Activated naive CD8-positive, alpha-beta T cell treated with anti-CD3 and anti-CD28 coated beads, Interleukin-2, amount 10 ng/mL, durations not matched to agents 7 days and 5 days (primary cell): Measurements from ENCODE around the gene SPINK8. TPM values are rescaled to one million over a fixed set of nuclear protein-coding genes. Genes with fewer than 3 reads are reported as not detected.

Experiments
- ATAC-seq: fragments of 150-1000 bp; cut with Tn5 transposase; one replicate; pipeline ENCODE4 v1.10.0; 2021; ENCODE audit warnings: low read depth, moderate library complexity
- POLR2A ChIA-PET: fragments of 350-600 bp; sonication (Branson Sonifier 250); formaldehyde crosslinking; loops from one replicate; lab custom pipeline; 2021; ENCODE audit warnings: antibody characterized with exemption; lab: Charles Lee
- DNase-seq: peaks from one replicate; pipeline ENCODE4 v3.0.0; 2021
- H3K27ac Mint-ChIP-seq: one replicate; pipeline ENCODE4 v1.8.0; 2022; ENCODE audit warnings: mild to moderate bottlenecking, mixed read lengths
- H3K27me3 Mint-ChIP-seq: one replicate; pipeline ENCODE4 v1.8.0; 2022; ENCODE audit warnings: mild to moderate bottlenecking, moderate library complexity, mixed read lengths
- H3K36me3 Mint-ChIP-seq: one replicate; pipeline ENCODE4 v1.8.0; 2021; ENCODE audit warnings: mild to moderate bottlenecking, mixed read lengths
- H3K4me1 Mint-ChIP-seq: one replicate; pipeline ENCODE4 v1.8.0; 2021; ENCODE audit warnings: mixed read lengths
- H3K4me3 Mint-ChIP-seq: one replicate; pipeline ENCODE4 v1.8.0; 2022; ENCODE audit warnings: mild to moderate bottlenecking, moderate library complexity, mixed read lengths
- H3K9me3 Mint-ChIP-seq: one replicate; pipeline ENCODE4 v1.8.0; 2021; ENCODE audit warnings: mixed read lengths
- microRNA-seq: library from miRNA; unstranded; fragments of <30 nt; microRNA quantifications from one replicate; pipeline ENCODE4 v1.2.0, GENCODE V29; 2022
- total RNA-seq, 2 experiments: library from RNA; stranded (reverse); gene quantifications; one replicate each; pipeline ENCODE4 v1.2.3, GENCODE V29; 2021

The SPINK8 gene
- total RNA-seq, 2 experiments from 2014 or later = not detected

- Mint-ChIP-seq H3K4me1 (peaks cover 30% of the 10 kb centered on the region), H3K4me3 (peak overlapping the region; percentile 66), H3K9me3 (no peaks in the 10 kb centered on the region), H3K36me3 (peaks cover 25% of the 10 kb centered on the region), H3K27me3 (no peaks in the 10 kb centered on the region), H3K27ac (peak overlapping the region; percentile 88)
- ATAC-seq (peak; percentile 99), DNase-seq (peak; percentile 66)
- POLR2A ChIA-PET = interaction anchor here (0.7 to 1.9 kb wide), 12 partner anchors 16 to 198 kb away, joined by 3 to 17 read pairs (median 4); partner anchors contain the start of genes ATRIP, CDC25A and ZNF589
These were observed 65.0 kb downstream of the SPINK8 start for GRCh38 chr3:48268381-48268935.

DNA sequence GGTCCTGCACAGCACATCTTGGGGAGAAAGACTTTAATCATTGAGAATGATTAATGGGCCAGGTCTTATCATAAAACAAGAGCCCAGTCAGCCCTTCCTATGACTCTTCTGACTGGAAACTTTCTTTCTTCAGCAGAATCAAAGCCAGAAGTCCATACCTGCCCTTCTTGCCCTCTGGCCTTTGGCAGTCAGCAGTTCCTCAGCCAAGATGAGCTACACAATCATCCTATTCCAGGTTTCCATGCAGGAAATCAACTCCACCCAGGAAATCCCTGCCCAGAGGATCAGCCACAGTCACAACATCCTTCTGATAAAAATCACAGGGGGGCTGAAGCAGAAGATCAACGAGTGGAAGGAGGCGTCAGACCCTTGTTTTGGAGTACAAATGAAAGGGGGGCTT, 65.7 kb downstream of the SPINK8 start:
- peaks cover 29% of the 10 kb centered on the region for H3K4me1 Mint-ChIP-seq
- H3K36me3 Mint-ChIP-seq = peaks cover 27% of the 10 kb centered on the region
- POLR2A ChIA-PET = interaction anchor here (0.9 to 1.9 kb wide), 9 partner anchors 20 to 199 kb away, joined by 3 to 17 read pairs (median 4); partner anchors contain the start of genes ATRIP, CDC25A and ZNF589
- ATAC-seq (no peak), DNase-seq (no peak)
- H3K27me3 Mint-ChIP-seq = no peaks in the 10 kb centered on the region
- no peaks in the 10 kb centered on the region for H3K9me3 Mint-ChIP-seq
- H3K4me3 Mint-ChIP-seq = peak overlapping the region; percentile 66
- peak overlapping the region; percentile 88 for H3K27ac Mint-ChIP-seq

DNA sequence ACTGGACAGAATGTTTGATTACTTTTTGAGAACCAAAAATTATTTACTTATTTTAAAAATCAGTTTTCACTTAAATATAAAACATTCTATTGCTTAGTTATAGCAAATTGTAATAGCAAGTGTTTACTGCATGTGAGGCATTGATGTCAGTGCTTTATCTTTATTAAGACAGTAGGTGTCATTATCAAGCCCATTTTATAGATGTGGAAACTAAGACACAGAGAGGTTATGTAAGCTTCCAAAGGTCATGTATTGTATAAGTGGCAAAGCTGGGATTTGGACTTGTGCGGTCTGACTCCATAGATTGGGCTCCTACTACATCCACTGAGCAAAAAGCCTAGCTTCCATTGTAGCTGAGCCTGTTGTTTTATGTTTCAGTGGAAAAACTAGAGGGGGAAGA, 74.9 kb downstream of the SPINK8 start:
- Mint-ChIP-seq H3K4me1 (peaks cover 4% of the 10 kb centered on the region), H3K4me3 (no peak overlapping the region), H3K36me3 (peaks cover 61% of the 10 kb centered on the region), H3K27ac (no peak overlapping the region), H3K9me3 (peaks cover 1% of the 10 kb centered on the region), H3K27me3 (no peaks in the 10 kb centered on the region)
- no peak for ATAC-seq
- no peak for DNase-seq
- POLR2A ChIA-PET = no interaction called here

Small RNA genes within 50 kb of the gene (microRNA-seq; reads per million reads assigned to microRNA genes)
- not detected for gene MIR2115

Other genes with a start within 250 kb of the SPINK8 start
- gene CDC25A, start 145.2 kb downstream of the SPINK8 start, total RNA-seq = 10 to 100 TPM; 14.7 to 19.0 TPM
- not detected for gene CAMP, start 110.2 kb downstream of the SPINK8 start, total RNA-seq
- gene ZNF589, start 92.6 kb downstream of the SPINK8 start, total RNA-seq = 10 to 100 TPM; 35.9 to 43.1 TPM
- gene NME6, start 32.3 kb downstream of the SPINK8 start, total RNA-seq = 10 to 100 TPM; 37.5 to 39.8 TPM
- gene FBXW12, start 38.6 kb upstream of the SPINK8 start, total RNA-seq = not detected
- 1 to 10 TPM; 4.5 to 6.2 TPM for gene PLXNB1, start 96.4 kb upstream of the SPINK8 start, total RNA-seq
- 10 to 100 TPM; 11.5 to 12.2 TPM for gene CCDC51, start 106.5 kb upstream of the SPINK8 start, total RNA-seq
- 100 to 1,000 TPM; 260 to 263 TPM for gene TMA7, start 106.6 kb upstream of the SPINK8 start, total RNA-seq
- gene ATRIP, start 113.1 kb upstream of the SPINK8 start, total RNA-seq = 10 to 100 TPM; 17.0 to 19.9 TPM
- gene SHISA5, start 170.5 kb upstream of the SPINK8 start, total RNA-seq = 100 to 1,000 TPM; 215 to 224 TPM
- 10 to 100 TPM; 56.8 to 60.7 TPM for gene PFKFB4, start 223.1 kb upstream of the SPINK8 start, total RNA-seq
- gene UCN2, start 230.1 kb upstream of the SPINK8 start, total RNA-seq = not detected